ENCODE measurements around the gene PDE11A. TPM values are rescaled to one million over a fixed set of nuclear protein-coding genes. Genes with fewer than 3 reads are reported as not detected.

PDE11A gene
- total RNA-seq, 1 experiment from 2014 or later: 0.13 TPM

DNA sequence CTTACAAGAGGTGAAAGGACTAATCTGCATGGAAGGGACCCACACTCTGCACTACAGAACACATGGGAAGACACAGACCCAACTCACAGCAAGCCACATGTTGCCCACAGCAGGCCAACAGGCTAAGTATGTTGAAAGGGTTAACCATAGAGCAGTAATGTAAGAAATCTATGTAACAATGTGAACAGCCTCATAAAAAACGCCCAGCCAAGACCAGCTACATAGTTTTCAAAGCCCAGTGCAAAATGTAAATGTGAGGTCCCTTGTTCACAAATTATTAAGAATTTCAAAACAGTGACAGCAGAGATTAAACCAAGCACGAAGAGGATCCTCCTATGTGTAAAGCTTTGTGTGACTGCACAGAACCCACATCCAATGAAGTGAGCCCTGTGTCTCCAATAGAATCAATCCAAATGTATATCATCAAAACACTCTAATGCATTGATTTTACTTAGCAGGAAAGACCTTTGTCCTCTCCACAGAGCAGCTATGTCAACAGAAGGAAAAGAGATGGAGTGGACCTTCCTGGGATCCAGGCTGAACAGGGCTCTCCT, 469.9 kb downstream of the PDE11A start:
- H3K36me3 ChIP-seq: no peaks in the 10 kb centered on the region; the same call in 1 of the 2 replicates
- DNase-seq: no peak
- H3K4me3 ChIP-seq: no peak overlapping the region
- H3K27me3 ChIP-seq: peaks cover 12% of the 10 kb centered on the region
- no peaks in the 10 kb centered on the region for H3K9me3 ChIP-seq

GRCh38 chr2:177600917-177601316, 471.7 kb downstream of the PDE11A start:
- Histone ChIP-seq H3K9me3 (no peaks in the 10 kb centered on the region), H3K4me3 (no peak overlapping the region), H3K36me3 (no peaks in the 10 kb centered on the region; the same call in 1 of the 2 replicates), H3K27me3 (peaks cover 12% of the 10 kb centered on the region)
- no peak for DNase-seq

- Histone ChIP-seq H3K9me3 (no peaks in the 10 kb centered on the region), H3K4me3 (no peak overlapping the region), H3K27me3 (peaks cover 12% of the 10 kb centered on the region), H3K36me3 (no peaks in the 10 kb centered on the region)
- no peak for DNase-seq
Measured at GRCh38 chr2:177599956-177600355, 472.6 kb downstream of the PDE11A start.

DNA sequence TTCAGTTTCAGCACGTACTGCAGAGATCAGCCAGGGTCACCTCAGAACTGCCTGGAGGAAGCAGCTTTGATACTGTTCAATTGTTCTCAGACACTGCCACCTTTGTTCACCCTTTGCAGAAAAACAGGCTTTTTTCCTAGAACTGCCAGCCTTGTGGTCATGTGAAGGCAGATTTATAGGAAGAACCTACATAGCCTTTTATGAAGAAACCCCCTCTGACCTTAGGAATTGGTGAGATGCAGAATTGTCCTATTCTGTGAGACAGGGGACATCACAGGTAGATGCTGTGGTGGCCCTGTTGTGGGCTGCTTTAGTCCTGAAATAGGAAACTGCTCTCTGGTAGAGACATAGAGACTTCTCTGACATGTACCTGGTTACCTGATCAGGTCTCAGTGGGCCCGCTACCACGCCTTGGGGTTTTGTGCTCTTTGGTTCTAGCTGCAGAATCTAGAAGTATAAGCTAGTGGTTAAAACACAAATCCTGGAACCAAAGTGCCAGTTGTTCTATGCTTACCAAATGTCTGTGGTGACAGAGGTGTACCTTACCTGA, 473.4 kb downstream of the PDE11A start:
- no peaks in the 10 kb centered on the region for H3K36me3 ChIP-seq

GRCh38 chr2:177598326-177599138, 474.0 kb downstream of the PDE11A start:
- H3K27me3 ChIP-seq: peaks cover 12% of the 10 kb centered on the region
- peak; percentile 56 for DNase-seq

More for the DNA sequence above, 473.4 kb downstream of the PDE11A start:
- Histone ChIP-seq H3K27me3 (peaks cover 12% of the 10 kb centered on the region), H3K9me3 (no peaks in the 10 kb centered on the region), H3K4me3 (no peak overlapping the region)
- no peak for DNase-seq

GRCh38 chr2:177597759-177598158, 474.8 kb downstream of the PDE11A start:
- H3K9me3 ChIP-seq: no peaks in the 10 kb centered on the region
- DNase-seq: no peak
- peaks cover 12% of the 10 kb centered on the region for H3K27me3 ChIP-seq
- no peaks in the 10 kb centered on the region for H3K36me3 ChIP-seq
- no peak overlapping the region for H3K4me3 ChIP-seq

More at GRCh38 chr2:177598326-177599138, 474.0 kb downstream of the PDE11A start:
- H3K9me3 ChIP-seq: no peaks in the 10 kb centered on the region
- no peaks in the 10 kb centered on the region for H3K36me3 ChIP-seq
- H3K4me3 ChIP-seq: no peak overlapping the region

- Histone ChIP-seq H3K4me3 (no peak overlapping the region), H3K9me3 (no peaks in the 10 kb centered on the region), H3K36me3 (no peaks in the 10 kb centered on the region), H3K27me3 (peaks cover 12% of the 10 kb centered on the region)
- no peak for DNase-seq
Measured at GRCh38 chr2:177596866-177597265, 475.7 kb downstream of the PDE11A start.

DNA sequence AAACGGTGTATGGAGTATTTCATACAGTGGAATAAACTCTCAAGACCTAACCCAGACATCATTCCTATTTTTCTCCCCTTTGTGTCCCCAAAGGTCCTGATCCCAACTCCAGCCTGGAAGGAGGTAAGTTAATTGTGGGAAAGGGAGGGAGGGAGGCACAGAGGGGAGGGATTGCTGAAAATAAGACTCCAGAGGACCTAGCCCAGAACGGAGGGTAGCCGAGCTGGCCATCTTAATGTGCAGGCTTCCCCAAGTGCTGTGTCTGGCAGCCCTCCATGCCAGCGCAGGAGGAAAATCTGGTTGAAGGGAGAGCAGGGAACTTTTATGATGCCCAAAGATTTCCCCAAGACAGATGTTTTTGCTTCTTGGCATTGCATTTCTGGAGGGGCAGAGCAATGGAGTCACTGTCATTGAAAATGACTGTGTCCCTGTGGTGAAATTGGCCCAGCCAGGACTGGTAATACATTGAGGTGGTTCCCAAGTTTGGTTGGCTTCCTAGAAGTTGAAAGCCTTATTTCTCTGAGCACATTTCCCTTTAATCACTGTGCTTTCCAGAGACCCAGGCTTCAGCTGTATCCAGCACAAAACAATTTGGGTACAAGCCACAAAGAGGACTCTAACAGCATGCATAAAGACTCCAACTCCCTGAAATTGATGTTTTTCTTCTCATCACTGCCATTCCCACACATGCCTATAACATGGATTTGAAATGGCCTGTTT, 477.3 kb downstream of the PDE11A start:
- DNase-seq: no peak
- Histone ChIP-seq H3K36me3 (no peaks in the 10 kb centered on the region), H3K9me3 (no peaks in the 10 kb centered on the region), H3K27me3 (peaks cover 12% of the 10 kb centered on the region), H3K4me3 (no peak overlapping the region)

DNA sequence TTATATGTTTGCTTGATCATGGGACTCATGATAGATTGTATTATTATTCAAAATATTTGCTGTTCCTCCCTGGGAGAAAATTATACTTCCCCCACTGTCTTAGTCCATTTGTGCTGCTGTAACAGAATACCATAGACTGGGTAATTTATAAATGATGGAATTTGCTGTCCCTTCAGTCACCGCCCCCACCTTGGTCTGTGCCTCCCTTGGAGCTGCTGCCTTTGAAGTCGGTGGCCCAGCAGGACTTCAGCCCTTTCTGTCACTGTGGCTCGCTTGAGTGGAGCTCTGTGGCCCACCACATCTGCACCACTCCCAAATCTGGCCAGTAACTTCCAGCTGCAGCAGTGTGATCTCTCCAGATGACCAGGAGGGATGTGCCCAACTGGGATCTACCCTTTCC, 479.2 kb downstream of the PDE11A start:
- H3K27me3 ChIP-seq: peaks cover 3% of the 10 kb centered on the region
- no peak for DNase-seq
- H3K4me3 ChIP-seq: no peak overlapping the region
- H3K9me3 ChIP-seq: no peaks in the 10 kb centered on the region
- no peaks in the 10 kb centered on the region for H3K36me3 ChIP-seq

DNA sequence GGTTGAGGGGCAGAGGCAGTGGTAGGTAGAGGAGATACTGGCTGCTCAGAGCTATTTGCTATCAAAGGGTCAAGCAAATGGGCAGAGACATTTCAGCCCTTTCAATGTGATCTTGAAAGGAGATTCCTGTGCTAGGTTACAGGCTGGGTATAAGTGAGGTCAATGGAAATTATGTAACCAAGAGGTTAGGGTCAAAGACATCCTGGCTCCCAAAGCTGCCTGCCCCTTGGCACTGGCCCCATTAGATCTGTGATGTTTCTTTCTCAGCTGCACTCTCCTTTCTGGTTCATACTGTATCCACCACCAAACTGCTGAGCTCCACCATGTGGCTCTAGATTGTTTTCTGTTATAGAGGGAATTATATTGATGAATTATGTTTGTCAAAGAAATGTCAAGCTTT, 479.6 kb downstream of the PDE11A start:
- H3K36me3 ChIP-seq: no peaks in the 10 kb centered on the region
- H3K27me3 ChIP-seq: peaks cover 1% of the 10 kb centered on the region
- no peak overlapping the region for H3K4me3 ChIP-seq
- no peaks in the 10 kb centered on the region for H3K9me3 ChIP-seq
- no peak for DNase-seq

- H3K36me3 ChIP-seq: no peaks in the 10 kb centered on the region
Measured at GRCh38 chr2:177592397-177592796, 480.2 kb downstream of the PDE11A start.

DNA sequence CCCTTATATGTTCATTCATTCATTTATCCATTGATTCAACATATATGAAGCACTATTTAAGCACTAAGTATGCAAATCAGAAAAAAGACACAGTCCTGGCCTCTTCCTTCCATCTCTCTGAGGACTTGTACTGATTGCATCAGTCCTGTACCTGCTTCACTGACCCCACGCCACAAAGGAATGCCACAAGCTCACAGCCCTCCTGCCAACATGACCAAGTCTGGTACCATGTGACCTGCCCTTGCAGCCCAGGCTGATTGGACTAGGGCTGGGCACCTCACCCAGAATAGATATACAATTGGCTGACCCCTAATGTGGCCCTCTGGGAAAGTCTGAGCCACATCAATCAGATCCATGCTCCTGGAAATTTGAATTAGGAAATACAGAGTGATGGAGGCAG, 483.4 kb downstream of the PDE11A start:
- no peaks in the 10 kb centered on the region for H3K36me3 ChIP-seq
- no peak for DNase-seq
- H3K4me3 ChIP-seq: no peak overlapping the region
- no peaks in the 10 kb centered on the region for H3K9me3 ChIP-seq
- no peaks in the 10 kb centered on the region for H3K27me3 ChIP-seq

More at GRCh38 chr2:177592397-177592796, 480.2 kb downstream of the PDE11A start:
- no peak for DNase-seq
- no peak overlapping the region for H3K4me3 ChIP-seq
- H3K9me3 ChIP-seq: no peaks in the 10 kb centered on the region
- no peaks in the 10 kb centered on the region; the same call in 1 of the 2 replicates for H3K27me3 ChIP-seq

DNA sequence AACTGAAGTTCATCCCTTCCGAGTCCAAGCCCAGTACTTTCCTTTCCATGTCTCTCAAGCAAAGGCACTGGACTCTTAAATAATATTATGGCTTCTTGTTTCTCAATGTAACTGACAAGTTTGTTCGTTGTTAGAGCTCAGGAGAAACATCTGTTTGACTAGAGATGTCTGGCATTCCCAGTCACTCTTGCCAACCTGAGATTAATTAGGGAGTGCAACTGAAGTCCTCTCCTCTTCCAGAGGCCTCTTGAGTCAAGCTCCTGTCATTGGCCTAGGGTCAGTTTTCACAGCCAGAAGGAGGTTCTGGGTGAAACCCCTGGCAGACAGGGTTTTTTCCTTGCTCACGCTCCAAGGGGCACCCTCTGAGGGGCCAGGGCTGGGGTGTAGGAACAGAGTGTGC, 483.9 kb downstream of the PDE11A start:
- no peaks in the 10 kb centered on the region for H3K36me3 ChIP-seq
- no peaks in the 10 kb centered on the region for H3K9me3 ChIP-seq
- no peak overlapping the region for H3K4me3 ChIP-seq
- no peak for DNase-seq
- no peaks in the 10 kb centered on the region for H3K27me3 ChIP-seq

GRCh38 chr2:177587371-177587770, 485.2 kb downstream of the PDE11A start:
- Histone ChIP-seq H3K4me3 (no peak overlapping the region), H3K27me3 (no peaks in the 10 kb centered on the region), H3K36me3 (no peaks in the 10 kb centered on the region), H3K9me3 (no peaks in the 10 kb centered on the region)
- DNase-seq: no peak

DNA sequence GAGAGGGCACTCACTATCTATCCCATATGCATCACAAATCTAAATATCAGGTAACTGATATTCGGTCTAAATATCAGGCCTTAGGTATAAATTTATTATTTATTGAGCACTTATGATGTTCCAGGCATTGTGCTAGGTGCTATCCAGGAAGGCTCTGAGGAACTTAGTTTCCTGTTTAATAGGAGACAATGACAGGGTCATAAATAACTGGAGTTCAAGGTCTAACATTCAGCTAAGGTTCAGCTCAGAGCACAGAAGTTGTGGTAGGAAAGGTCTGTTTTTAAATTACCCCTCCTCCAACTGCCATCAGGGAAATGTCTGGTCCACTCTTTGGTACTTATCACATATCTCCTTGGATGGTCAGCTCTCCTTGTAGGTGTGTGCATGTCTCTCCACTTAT, 486.4 kb downstream of the PDE11A start:
- Histone ChIP-seq H3K27me3 (no peaks in the 10 kb centered on the region), H3K4me3 (no peak overlapping the region), H3K9me3 (no peaks in the 10 kb centered on the region), H3K36me3 (no peaks in the 10 kb centered on the region)
- no peak for DNase-seq

GRCh38 chr2:177585234-177585863, 487.2 kb downstream of the PDE11A start:
- no peak for DNase-seq
- Histone ChIP-seq H3K9me3 (no peaks in the 10 kb centered on the region), H3K4me3 (no peak overlapping the region)

More at GRCh38 chr2:177585234-177585863, 487.2 kb downstream of the PDE11A start:
- H3K36me3 ChIP-seq: no peaks in the 10 kb centered on the region
- H3K27me3 ChIP-seq: no peaks in the 10 kb centered on the region
